ENCODE measurements around the gene PLEKHG4.

Gene PLEKHG4

GRCh38 chr16:67241008-67241900 lies 38.1 kb upstream of the PLEKHG4 start:
- Histone ChIP-seq H3K4me3 (ENCODE audit: low read length in 2 of 2) (no peak overlapping the region), H3K9me3 (replicated peaks in 1 of 2; ENCODE audit: control insufficient read depth in 2 of 2, insufficient read depth in 1 of 2, low read depth in 1 of 2, low read length in 2 of 2) (no peaks in the 10 kb centered on the region), H4K91ac (ENCODE audit: low read depth, low read length, poor library complexity) (no peak overlapping the region), H3K27ac (replicated peaks; ENCODE audit: low read length) (no peak overlapping the region), H3K79me1 (ENCODE audit: low read depth, low read length) (no peaks in the 10 kb centered on the region), H2BK120ac (ENCODE audit: low read depth, low read length) (no peak overlapping the region), H2BK12ac (ENCODE audit: low read length) (no peak overlapping the region), H3K4ac (ENCODE audit: low read length) (no peak overlapping the region), H2AFZ (ENCODE audit: low read length) (no peak overlapping the region), H3K23ac (ENCODE audit: low read depth, low read length, poor library complexity) (peak overlapping the region; percentile 39), H2BK5ac (ENCODE audit: low read length) (no peak overlapping the region), H4K8ac (ENCODE audit: low read depth, low read length) (no peak overlapping the region), H2BK15ac (ENCODE audit: low read length) (no peak overlapping the region), H2AK5ac (ENCODE audit: low read depth, low read length) (no peak overlapping the region), H3K4me2 (ENCODE audit: insufficient read depth, low read length, poor library complexity, severe bottlenecking) (no peak overlapping the region), H3K14ac (ENCODE audit: low read length) (no peak overlapping the region), H3K4me1 (ENCODE audit: control insufficient read depth in 2 of 2, insufficient read depth in 1 of 2, low read depth in 1 of 2, low read length in 2 of 2) (peaks cover 14 to 17% of the 10 kb centered on the region in 2 donors), H3K18ac (ENCODE audit: low read length) (no peak overlapping the region), H3K9ac (ENCODE audit: low read depth, low read length, poor library complexity) (peak overlapping the region; percentile 31), H3K36me3 (replicated peaks in 1 of 2; ENCODE audit: control insufficient read depth in 2 of 2, insufficient read depth in 2 of 2, low read length in 2 of 2) (peaks cover 8 to 33% of the 10 kb centered on the region in 2 donors), H3K27me3 (ENCODE audit: control insufficient read depth in 3 of 3, insufficient read depth in 3 of 3, low read depth in 1 of 3, low read length in 3 of 3) (no peaks in the 10 kb centered on the region)
- DNase-seq (ENCODE audit: low spot score), result no peak
- no CpG with 5 or more reads among the region's 10 CpGs for WGBS, 2 donors (ENCODE audit: extremely low coverage in 2 of 2, insufficient read length in 2 of 2, insufficient replicate concordance in 1 of 2)

GRCh38 chr16:67242138-67242730 lies 37.1 kb upstream of the PLEKHG4 start:
- no CpG with 5 or more reads among the region's 4 CpGs for WGBS, 2 donors (ENCODE audit: extremely low coverage in 2 of 2, insufficient read length in 2 of 2, insufficient replicate concordance in 1 of 2)
- no peak overlapping the region for H3K14ac ChIP-seq (ENCODE audit: low read length)
- no peak overlapping the region for H2AFZ ChIP-seq (ENCODE audit: low read length)
- no peak overlapping the region for H4K8ac ChIP-seq (ENCODE audit: low read depth, low read length)
- no peak overlapping the region for H2BK15ac ChIP-seq (ENCODE audit: low read length)
- peak overlapping the region; percentile 29 for H3K23ac ChIP-seq (ENCODE audit: low read depth, low read length, poor library complexity)
- peak overlapping the region; percentile 0 for H2BK12ac ChIP-seq (ENCODE audit: low read length)
- no peak overlapping the region for H3K4ac ChIP-seq (ENCODE audit: low read length)
- H3K4me3 ChIP-seq (ENCODE audit: low read length in 2 of 2), result no peak overlapping the region
- no peak overlapping the region for H4K91ac ChIP-seq (ENCODE audit: low read depth, low read length, poor library complexity)
- H3K4me2 ChIP-seq (ENCODE audit: insufficient read depth, low read length, poor library complexity, severe bottlenecking), result no peak overlapping the region
- H2BK5ac ChIP-seq (ENCODE audit: low read length), result no peak overlapping the region
- H2BK120ac ChIP-seq (ENCODE audit: low read depth, low read length), result no peak overlapping the region
- no peak for DNase-seq (ENCODE audit: low spot score)
- no peaks in the 10 kb centered on the region for H3K27me3 ChIP-seq (ENCODE audit: control insufficient read depth in 3 of 3, insufficient read depth in 3 of 3, low read depth in 1 of 3, low read length in 3 of 3)
- H3K79me1 ChIP-seq (ENCODE audit: low read depth, low read length), result no peaks in the 10 kb centered on the region
- H3K9ac ChIP-seq (ENCODE audit: low read depth, low read length, poor library complexity), result no peak overlapping the region
- no peaks in the 10 kb centered on the region for H3K9me3 ChIP-seq (replicated peaks in 1 of 2; ENCODE audit: control insufficient read depth in 2 of 2, insufficient read depth in 1 of 2, low read depth in 1 of 2, low read length in 2 of 2)
- peaks cover 14 to 17% of the 10 kb centered on the region in 2 donors for H3K4me1 ChIP-seq (ENCODE audit: control insufficient read depth in 2 of 2, insufficient read depth in 1 of 2, low read depth in 1 of 2, low read length in 2 of 2)
- H3K18ac ChIP-seq (ENCODE audit: low read length), result no peak overlapping the region
- H3K27ac ChIP-seq (replicated peaks; ENCODE audit: low read length), result no peak overlapping the region
- H3K36me3 ChIP-seq (replicated peaks in 1 of 2; ENCODE audit: control insufficient read depth in 2 of 2, insufficient read depth in 2 of 2, low read length in 2 of 2), result peaks cover 3 to 25% of the 10 kb centered on the region in 2 donors
- H2AK5ac ChIP-seq (ENCODE audit: low read depth, low read length), result no peak overlapping the region

GRCh38 chr16:67243481-67243880 lies 35.9 kb upstream of the PLEKHG4 start:
- no peak for DNase-seq (ENCODE audit: low spot score)
- Histone ChIP-seq H4K8ac (ENCODE audit: low read depth, low read length) (no peak overlapping the region), H3K4me3 (ENCODE audit: low read length in 2 of 2) (no peak overlapping the region), H2AK5ac (ENCODE audit: low read depth, low read length) (no peak overlapping the region), H3K4ac (ENCODE audit: low read length) (no peak overlapping the region), H4K91ac (ENCODE audit: low read depth, low read length, poor library complexity) (no peak overlapping the region), H3K36me3 (replicated peaks in 1 of 2; ENCODE audit: control insufficient read depth in 2 of 2, insufficient read depth in 2 of 2, low read length in 2 of 2) (peaks cover 0 to 13% of the 10 kb centered on the region in 2 donors), H3K4me2 (ENCODE audit: insufficient read depth, low read length, poor library complexity, severe bottlenecking) (no peak overlapping the region), H3K23ac (ENCODE audit: low read depth, low read length, poor library complexity) (no peak overlapping the region), H2BK5ac (ENCODE audit: low read length) (no peak overlapping the region), H2BK120ac (ENCODE audit: low read depth, low read length) (no peak overlapping the region), H3K9ac (ENCODE audit: low read depth, low read length, poor library complexity) (no peak overlapping the region), H3K18ac (ENCODE audit: low read length) (no peak overlapping the region), H3K9me3 (replicated peaks in 1 of 2; ENCODE audit: control insufficient read depth in 2 of 2, insufficient read depth in 1 of 2, low read depth in 1 of 2, low read length in 2 of 2) (no peaks in the 10 kb centered on the region), H3K27me3 (ENCODE audit: control insufficient read depth in 3 of 3, insufficient read depth in 3 of 3, low read depth in 1 of 3, low read length in 3 of 3) (peaks cover 0 to 7% (median 0%) of the 10 kb centered on the region in 3 experiments), H3K4me1 (ENCODE audit: control insufficient read depth in 2 of 2, insufficient read depth in 1 of 2, low read depth in 1 of 2, low read length in 2 of 2) (peaks cover 18 to 23% of the 10 kb centered on the region in 2 donors), H2BK15ac (ENCODE audit: low read length) (no peak overlapping the region), H3K27ac (replicated peaks; ENCODE audit: low read length) (no peak overlapping the region), H2BK12ac (ENCODE audit: low read length) (no peak overlapping the region), H3K79me1 (ENCODE audit: low read depth, low read length) (no peaks in the 10 kb centered on the region), H3K14ac (ENCODE audit: low read length) (no peak overlapping the region), H2AFZ (ENCODE audit: low read length) (no peak overlapping the region)
- no CpG with 5 or more reads among the region's 4 CpGs for WGBS, 2 donors (ENCODE audit: extremely low coverage in 2 of 2, insufficient read length in 2 of 2, insufficient replicate concordance in 1 of 2)
